Stimulated activated CD4-positive, alpha-beta T cell treated with anti-CD3 and anti-CD28 coated beads, Interleukin-15, amount 100 ng/mL, for 24 hours (primary cell): ENCODE measurements around the gene C3orf70.
"Not testable (repeated sequence)": the region's sequence is repeated elsewhere in the genome, so short reads cannot be mapped to it uniquely, and the experiment has no call there.

ENCODE experiments used
- DNase-seq: peaks from one replicate; pipeline ENCODE4 v3.0.0-alpha.2; 2020

The C3orf70 gene

DNA sequence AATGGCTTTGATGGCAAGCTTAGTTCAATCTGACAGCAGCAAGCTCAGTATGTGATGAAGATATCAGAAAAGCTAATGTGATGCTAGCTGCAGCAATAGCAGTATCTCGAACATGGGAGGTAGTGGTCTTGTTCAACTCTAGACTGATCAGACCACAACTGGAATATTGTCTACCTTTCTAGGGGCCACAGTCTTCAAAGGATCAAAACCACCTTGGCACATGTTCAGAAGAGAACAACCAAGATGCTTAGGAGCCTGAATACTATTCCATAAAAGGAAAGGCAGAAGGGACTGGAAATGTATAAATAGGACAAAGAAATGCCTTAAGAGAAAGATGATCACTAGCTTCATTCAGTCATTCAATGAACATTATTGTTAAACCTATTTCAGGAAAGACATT is 2.3 kb downstream of the C3orf70 start:
- DNase-seq = no peak

DNA sequence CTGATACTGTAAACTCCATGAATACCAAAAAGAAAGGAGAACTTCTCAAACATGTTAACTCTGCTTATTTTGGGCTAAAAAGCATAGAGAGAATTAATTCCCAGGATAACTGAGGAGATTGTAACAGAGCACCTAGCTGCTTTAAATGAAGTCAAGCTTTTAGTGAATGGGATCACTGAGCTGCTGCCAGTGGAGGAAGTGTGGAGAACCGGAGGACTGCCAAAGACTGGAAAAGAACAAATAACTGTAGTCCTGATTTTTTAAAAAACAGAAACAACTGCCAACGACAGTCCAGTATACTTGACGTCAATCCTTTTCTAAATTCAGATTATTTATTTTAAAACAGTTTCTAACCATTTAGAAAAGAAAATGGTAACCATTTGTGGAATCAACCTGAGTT is 3.3 kb downstream of the C3orf70 start:
- DNase-seq = no peak

DNA sequence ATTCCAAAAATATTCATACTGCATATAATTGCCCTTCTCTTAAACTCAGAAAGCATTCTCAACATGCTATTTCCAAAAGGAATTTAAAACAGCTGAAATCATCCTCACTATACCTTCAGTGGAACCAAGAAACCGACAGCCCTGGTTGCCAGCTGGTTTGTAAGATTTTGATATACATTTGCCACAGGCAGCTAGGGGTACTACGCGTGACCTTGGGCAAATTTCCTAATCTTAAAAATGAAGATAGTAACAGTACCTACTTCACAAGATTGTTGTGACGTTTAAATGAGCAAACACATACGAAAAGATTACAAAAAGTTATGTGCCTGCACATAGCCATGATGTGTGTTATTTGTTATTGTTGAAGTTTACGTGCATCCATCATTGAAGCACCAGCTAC is 7.3 kb downstream of the C3orf70 start:
- no peak for DNase-seq

DNA sequence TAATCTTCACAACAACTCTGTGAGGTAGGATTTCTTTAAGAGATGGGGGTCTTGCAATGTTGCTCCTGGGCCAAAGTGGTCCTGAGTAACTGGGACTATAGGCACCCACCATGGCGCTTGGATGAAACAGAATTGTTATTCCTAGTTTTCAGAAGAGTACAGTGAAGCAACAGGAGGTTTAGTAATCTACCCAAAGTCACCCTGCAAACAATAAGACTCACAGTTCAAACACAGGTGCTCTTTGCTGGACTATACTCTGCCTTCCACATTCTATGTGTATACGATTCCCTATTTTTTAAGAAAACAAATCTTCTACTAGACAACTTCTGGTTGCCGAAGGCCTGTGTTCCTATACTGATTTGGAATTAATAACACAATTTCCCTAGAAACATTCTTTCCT is 8.1 kb downstream of the C3orf70 start:
- DNase-seq = no peak

- no peak for DNase-seq
Measured at GRCh38 chr3:185137821-185138220, 15.0 kb downstream of the C3orf70 start.

DNA sequence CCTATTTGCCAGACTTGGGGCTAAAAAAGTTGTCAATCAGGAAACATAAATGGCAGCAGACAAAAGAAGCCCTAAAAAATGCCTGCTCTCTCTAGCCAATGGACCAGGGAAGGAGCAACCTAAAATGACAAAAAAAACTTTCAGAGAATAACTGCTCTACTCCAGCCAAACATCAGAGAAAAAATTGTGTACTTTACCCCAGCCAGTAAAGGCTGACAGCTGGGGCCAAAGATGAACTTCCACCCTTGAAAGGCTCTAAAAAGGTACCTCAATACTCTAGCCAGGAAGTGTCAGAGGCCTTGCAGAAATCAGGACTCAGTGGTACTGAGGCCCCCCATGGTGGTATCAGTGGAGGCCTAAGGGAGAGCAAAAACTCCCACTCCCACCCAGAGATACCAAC is 18.4 kb downstream of the C3orf70 start:
- no peak for DNase-seq

- no peak for DNase-seq
Measured at GRCh38 chr3:185131602-185132256, 21.1 kb downstream of the C3orf70 start.

GRCh38 chr3:185129083-185129482 is 23.8 kb downstream of the C3orf70 start:
- DNase-seq = no peak

DNA sequence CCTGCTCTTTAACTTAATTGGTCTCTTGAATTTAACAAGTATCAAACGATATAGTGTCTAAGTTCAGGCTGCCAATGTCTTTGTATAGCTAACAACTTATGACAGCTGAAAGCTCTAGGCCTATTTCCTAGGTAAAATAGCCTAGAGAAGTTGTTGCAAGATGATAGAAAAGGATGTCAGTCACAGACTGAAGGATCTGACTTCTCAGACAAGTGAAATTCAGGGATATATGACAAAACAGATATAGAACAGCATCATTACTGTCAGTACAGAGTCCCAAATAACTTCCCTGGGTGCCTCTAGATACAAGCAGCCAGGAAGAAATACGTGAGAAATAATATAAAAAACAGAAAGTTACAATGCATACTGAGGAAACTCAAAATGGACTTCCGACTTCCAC is 26.7 kb downstream of the C3orf70 start:
- DNase-seq = no peak

DNA sequence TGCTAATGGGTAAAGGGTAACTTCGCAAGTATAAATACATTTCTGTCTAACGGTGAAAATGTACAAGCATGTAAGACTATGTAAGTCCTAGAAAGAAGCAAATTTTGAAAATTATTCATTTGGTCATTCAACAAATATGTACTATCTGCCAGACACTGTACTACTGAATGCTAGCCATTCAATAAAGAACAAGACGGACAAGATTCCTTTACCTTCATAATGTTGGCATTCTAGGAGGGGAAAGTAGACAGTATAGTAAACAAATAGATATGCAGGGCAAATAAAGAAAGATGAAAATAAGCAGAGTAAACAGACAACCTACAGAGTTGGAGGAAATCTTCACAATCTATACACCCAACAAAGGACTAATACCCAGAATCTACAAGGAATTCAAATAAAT is 32.7 kb downstream of the C3orf70 start:
- DNase-seq = no peak

GRCh38 chr3:185115371-185115770 is 37.5 kb downstream of the C3orf70 start:
- DNase-seq = no peak

- DNase-seq = no peak
Measured at GRCh38 chr3:185114756-185115155, 38.1 kb downstream of the C3orf70 start.

- no peak for DNase-seq
Measured at GRCh38 chr3:185112186-185112585, 40.7 kb downstream of the C3orf70 start.

DNA sequence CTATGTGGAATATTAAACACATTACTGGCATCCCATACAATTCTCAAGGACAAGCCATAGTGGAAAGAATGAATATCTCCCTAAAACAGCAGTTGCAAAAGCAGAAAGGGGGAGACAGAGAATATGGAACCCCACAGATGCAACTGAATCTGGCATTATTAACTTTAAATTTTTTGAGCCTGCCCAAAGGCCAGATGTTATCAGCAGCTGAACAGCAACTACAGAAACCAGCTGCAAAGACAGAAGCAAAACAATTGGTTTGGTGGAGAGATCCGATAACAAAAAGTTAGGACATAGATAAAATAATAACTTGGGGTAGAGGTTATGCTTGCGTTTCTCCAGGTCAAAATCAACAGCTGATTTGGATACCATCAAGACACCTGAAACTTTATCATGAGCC is 43.8 kb downstream of the C3orf70 start:
- not testable (repeated sequence) for DNase-seq

GRCh38 chr3:185106256-185106890 is 46.5 kb downstream of the C3orf70 start:
- not testable (repeated sequence) for DNase-seq

DNA sequence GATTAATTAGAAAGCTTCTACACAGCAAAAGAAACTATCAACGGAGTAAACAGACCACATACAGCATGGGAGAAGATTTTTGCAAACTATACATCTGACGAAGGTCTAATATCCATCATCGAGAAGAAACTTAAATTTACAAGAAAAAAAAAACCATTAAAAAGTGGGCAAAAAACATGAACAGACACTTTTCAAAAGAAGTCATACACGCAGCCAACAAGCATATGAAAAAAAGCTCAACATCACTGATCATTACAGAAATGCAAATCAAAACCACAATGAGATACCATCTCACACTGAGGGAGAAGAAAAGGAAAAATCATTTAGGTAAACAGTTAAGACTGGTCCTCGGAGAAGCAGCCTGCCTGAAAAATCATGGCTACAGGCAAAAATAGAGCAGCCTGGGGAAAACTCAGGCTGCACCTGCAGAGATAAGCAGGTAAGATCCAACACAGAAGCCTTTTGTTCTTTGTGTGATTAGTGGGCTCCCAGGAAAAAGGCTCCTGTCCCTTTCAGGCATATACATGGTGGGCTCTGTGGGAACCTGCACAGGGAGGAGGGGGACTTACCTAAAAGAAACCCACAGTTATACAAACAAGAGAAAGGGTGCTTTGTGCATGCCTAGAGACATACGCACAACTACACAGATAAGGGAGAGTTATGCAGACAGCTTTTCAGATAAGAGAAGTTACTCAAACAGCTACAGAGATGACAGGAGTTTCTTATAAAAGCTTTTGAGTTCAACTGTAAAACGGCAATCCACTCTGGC is 49.3 kb downstream of the C3orf70 start:
- no peak for DNase-seq

GRCh38 chr3:185094697-185095096 is 58.2 kb downstream of the C3orf70 start:
- DNase-seq = no peak

DNA sequence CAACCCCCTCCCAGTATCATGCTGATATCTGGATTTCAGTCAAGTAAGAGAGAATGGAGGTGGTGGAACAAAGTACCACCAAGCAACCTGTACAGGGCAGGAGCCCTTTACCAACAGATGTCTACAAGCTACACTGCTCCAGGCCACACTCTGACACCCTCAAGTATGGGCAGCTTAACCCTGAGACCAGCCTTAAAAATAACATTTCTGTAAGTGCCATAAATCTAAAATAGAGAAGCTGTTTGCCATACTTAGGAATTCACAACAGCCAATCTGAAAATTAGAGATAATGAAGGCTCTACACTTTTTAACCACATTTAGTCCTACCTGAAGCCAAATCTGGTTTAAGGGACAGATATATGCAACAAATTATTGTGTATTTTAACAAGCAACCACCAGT is 59.7 kb downstream of the C3orf70 start:
- no peak for DNase-seq

- DNase-seq = no peak
Measured at GRCh38 chr3:185090811-185091210, 62.0 kb downstream of the C3orf70 start.

- DNase-seq = no peak
Measured at GRCh38 chr3:185089751-185090150, 63.1 kb downstream of the C3orf70 start.

- no peak for DNase-seq
Measured at GRCh38 chr3:185089343-185089742, 63.5 kb downstream of the C3orf70 start.

GRCh38 chr3:185087419-185087818 is 65.4 kb downstream of the C3orf70 start:
- no peak for DNase-seq

GRCh38 chr3:185084901-185085300 is 68.0 kb downstream of the C3orf70 start:
- no peak for DNase-seq

- no peak for DNase-seq
Measured at GRCh38 chr3:185084402-185084801, 68.5 kb downstream of the C3orf70 start.
